Activated CD4-positive, alpha-beta T cell treated with anti-CD3 and anti-CD28 coated beads for 24 hours (primary cell): Measurements from ENCODE around the gene GPR39.

Source experiments
- DNase-seq, 2 donors: peaks; one replicate each; pipeline ENCODE4 v3.0.0-alpha.2; 2020; ENCODE audit warnings: low read depth in 2 of 2

Gene GPR39

GRCh38 chr2:132446444-132446843 lies 29.8 kb downstream of the GPR39 start:
- DNase-seq = no peak

- DNase-seq = no peak
Observed at GRCh38 chr2:132448331-132448730, 31.7 kb downstream of the GPR39 start.

DNA sequence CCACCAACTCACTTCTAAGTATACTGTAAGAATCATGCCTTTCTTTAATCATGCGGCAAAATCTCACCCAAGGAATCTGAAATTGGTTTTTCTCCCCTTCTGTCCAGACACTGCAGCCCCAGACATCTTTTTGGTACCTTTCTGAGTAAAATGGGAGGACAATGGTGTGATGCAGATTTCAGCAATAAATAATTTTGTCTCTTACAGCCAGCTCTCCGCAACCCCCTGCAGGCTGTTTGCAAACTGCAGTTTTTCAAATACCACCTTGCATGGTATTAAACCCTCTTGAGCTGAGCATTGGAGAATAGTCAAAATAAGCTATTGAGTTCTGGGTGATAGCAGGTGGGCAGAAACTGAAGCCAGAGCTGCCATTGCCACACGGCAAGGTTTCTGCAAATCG lies 32.2 kb downstream of the GPR39 start:
- no peak for DNase-seq

- DNase-seq = no peak
Observed at GRCh38 chr2:132449868-132450267, 33.3 kb downstream of the GPR39 start.

DNA sequence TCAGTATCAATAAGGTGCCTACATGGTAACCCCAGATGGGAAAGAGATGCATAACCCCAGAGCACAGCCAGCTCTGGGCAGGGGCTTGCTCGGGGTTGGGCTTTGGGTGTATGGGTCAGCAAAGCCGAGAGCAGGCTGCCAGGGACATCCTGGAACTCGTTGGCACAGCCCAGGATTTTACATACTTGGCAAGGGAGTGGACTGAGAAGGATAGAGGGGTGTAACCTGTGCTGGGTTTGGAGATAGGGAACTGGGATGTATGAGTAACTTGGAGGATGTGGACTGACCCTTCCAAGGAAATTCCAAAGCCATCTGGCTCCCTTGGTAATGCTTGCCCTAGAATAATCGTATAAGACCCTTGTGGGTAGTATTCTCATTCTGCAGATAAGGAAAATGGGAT lies 44.2 kb downstream of the GPR39 start:
- DNase-seq = no peak

GRCh38 chr2:132462236-132462635 lies 45.6 kb downstream of the GPR39 start:
- no peak for DNase-seq

- DNase-seq = no peak
Observed at GRCh38 chr2:132463719-132464118, 47.1 kb downstream of the GPR39 start.

- DNase-seq = no peak
Observed at GRCh38 chr2:132465917-132466316, 49.3 kb downstream of the GPR39 start.

DNA sequence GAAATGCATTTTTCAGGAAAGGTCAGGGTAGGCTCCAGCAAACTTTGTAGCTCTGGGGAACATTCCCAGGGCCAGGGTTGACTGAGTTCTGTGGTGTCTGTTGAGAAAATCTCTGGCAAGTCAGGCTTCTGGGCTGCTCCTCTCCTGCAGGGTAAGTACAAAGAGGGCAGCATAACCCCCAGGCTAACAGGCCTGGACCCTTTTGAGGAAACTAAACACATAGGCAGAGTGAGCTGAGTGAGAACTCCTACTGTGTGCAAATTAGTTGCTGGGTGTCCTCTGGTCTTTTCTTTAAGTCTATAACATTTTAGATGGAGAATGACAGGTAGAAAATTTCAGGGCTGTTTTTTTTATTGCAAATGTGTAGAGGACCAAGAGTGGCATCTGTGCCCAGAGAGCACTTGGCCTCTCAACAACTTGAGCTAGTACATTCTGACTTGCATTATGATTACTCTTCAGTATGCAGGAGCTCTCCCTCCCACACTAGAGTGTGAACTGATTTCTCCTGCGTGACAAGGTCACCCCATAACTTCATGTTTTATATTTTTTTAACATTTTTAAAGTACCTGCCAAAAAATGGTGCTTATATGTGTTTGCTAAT lies 49.9 kb downstream of the GPR39 start:
- no peak for DNase-seq

- DNase-seq = no peak
Observed at GRCh38 chr2:132468821-132469675, 52.4 kb downstream of the GPR39 start.

DNA sequence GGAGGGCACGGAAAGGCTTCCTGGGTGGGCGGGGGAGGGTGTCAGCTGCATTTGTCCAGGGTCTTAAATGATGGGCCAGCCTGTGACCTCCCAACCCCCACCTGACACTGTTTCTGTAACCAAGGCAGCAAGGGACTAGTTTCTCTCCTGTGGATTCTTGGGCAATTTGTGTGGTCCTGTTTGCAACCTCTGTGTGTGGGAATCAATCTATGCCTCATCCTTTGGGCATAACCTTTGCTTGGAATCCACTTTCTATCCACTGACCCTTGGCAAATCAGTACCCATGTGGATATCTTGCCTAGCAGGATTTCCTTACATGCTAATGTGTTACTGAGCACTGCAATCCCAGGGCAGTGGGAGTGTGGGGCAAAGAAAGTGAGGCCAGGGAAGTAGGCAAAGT lies 54.1 kb downstream of the GPR39 start:
- DNase-seq = no peak

DNA sequence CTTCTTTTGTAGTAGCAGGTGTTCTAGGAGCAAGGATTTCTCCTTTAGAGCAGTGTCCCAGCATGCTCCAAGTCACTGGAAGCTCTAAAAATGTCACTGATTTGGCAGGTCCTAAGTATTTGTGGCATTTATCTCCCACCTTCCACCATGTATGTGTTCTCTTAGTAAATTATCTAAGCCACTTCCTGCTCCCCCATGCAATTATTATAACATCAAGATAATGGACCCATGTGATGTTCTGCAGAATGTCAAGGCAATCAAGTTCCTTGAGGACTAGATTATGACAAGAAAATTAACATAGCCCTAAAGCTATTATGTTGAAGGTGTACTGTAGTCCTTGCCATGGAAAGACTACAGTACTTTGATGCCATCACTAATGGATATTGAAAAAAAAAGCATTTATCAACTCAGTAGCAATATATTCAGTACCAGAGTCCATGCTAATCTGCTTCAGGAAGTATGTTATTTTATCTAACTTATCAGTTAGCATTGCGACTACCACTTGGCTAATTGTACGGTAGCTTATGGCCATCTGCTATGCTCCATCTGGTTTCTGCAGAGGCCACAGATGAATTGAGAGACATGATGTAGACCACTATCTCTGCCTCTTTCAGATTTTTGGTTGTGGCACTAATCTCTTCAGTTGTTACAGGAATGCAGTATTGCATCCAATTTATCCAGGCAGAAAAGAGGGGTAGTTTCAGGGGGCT lies 56.7 kb downstream of the GPR39 start:
- no peak for DNase-seq

DNA sequence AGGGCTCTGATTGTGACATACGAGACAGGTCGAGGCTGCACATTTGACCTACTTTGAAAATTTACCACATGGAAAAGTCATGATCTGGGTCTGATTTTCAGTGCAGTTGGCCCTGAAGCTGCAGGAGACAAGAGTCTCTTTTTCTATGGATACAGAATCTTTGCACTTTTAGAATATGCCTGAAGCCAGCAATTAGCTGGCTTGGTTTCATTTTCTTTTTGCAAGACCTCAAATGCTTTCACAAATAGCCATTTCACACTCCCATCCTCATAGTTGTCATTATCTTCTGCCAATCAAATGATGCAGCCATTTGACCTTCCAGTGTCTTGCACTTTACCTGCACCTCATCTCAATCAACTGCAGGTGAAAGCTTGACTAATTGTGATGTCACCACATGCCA lies 59.0 kb downstream of the GPR39 start:
- DNase-seq = no peak

- no peak for DNase-seq
Observed at GRCh38 chr2:132477436-132477835, 60.8 kb downstream of the GPR39 start.

DNA sequence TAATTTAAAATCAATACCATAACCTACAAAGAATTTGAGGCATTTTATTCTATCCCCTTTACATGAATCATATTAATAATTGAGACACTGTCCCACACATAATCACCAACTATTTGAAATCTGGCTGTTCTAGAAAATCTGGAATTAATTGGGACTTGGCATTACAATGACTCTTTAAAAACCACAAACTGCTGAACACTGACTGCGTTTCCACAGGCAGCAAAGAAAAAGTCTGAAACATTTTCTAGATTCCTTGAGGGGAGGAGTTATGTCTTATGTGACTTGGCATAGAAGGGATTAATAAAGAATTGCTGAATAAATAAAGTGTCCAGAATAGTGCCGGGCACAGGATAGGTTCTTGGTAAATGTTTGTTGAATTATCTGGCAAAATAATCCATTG lies 61.4 kb downstream of the GPR39 start:
- DNase-seq = no peak

- DNase-seq = no peak
Observed at GRCh38 chr2:132478461-132479105, 62.0 kb downstream of the GPR39 start.

- DNase-seq = no peak
Observed at GRCh38 chr2:132479155-132479554, 62.5 kb downstream of the GPR39 start.

GRCh38 chr2:132482821-132483220 lies 66.2 kb downstream of the GPR39 start:
- DNase-seq = no peak

DNA sequence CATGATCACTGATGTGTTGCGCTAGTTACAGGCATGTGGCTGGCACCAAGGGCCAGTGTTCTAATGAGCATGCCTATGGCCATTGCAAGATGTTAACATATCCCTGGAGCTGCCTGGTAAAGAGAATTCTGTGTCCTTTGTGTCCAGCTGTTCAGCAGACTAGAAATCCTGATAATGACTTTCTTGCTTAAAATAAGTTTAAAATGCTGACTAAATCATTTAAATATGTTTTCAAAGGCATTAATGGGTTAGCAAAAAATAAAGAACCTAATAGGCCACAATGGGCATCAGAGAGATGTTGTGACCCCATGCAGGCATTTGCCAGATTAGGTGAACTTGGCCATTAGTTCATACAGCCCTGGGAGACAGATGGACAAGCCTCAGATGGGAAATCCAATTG lies 67.5 kb downstream of the GPR39 start:
- DNase-seq = no peak

DNA sequence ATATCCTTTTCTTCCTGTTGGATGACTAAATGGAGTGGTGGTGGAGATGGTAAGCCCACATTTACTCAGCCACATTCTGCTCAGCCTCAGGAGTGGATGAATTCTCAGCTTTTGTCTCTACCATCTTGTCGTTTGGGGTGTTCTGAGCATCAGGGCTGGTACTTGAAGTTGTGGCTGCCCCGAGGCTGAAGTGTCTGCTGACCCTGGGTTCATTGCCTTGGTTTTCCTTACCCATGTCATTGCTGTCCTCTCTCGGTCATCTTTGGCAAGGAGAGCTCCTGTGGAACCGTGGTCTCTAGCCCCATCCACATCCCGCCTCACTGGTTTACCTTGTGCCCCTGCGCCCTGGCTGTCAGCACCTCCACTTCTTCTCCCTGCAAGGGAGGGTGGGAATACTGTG lies 71.9 kb downstream of the GPR39 start:
- no peak for DNase-seq

DNA sequence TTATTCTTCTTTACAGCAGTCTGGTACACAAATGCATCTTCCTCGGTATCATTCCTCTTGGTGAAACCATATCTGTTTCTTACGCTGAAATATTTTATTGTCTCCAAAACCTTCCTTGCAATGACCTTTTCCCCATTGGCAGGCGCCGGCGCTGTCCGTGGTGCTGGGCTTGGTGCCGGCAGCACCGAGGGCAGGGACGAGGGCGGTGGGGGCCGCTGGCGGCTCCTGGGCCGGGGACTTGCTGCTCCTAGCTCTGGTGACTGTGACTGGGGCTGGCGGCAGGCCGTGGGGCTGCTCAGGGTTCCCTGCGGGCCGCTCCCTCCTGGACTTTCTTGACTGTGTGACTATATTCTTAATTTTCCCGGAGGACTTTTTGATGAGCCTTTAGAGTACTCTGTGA lies 72.5 kb downstream of the GPR39 start:
- DNase-seq = no peak

- DNase-seq = no peak
Observed at GRCh38 chr2:132495881-132496280, 79.3 kb downstream of the GPR39 start.
